GM19099 (cell line): ENCODE results near the gene NPHS1.

Experiments
- POLR2A ChIP-seq: IDR thresholded peaks from 3 replicates; pipeline ENCODE4 v1.6.1; 2011; ENCODE audit warnings: low read depth; ENCODE audit not compliant: insufficient read length; ENCODE audit errors: extremely low read depth

NPHS1 gene

GRCh38 chr19:35843676-35844481, 8.4 kb downstream of the NPHS1 start:
- TF ChIP-seq POLR2A, result no peak

- TF ChIP-seq POLR2A, result no peak
These were observed 9.5 kb downstream of the NPHS1 start for GRCh38 chr19:35842666-35843272.

GRCh38 chr19:35841961-35842595, 10.2 kb downstream of the NPHS1 start:
- no peak for TF ChIP-seq POLR2A

GRCh38 chr19:35833972-35834371, 18.3 kb downstream of the NPHS1 start:
- TF ChIP-seq POLR2A, result no peak

- no peak for TF ChIP-seq POLR2A
These were observed 20.2 kb downstream of the NPHS1 start for GRCh38 chr19:35832054-35832453.

- TF ChIP-seq POLR2A, result no peak
These were observed 21.3 kb downstream of the NPHS1 start for GRCh38 chr19:35830986-35831385.

- no peak for TF ChIP-seq POLR2A
These were observed 23.5 kb downstream of the NPHS1 start for GRCh38 chr19:35828692-35829301.

- no peak for TF ChIP-seq POLR2A
These were observed 28.2 kb downstream of the NPHS1 start for GRCh38 chr19:35824150-35824549.

- TF ChIP-seq POLR2A, result no peak
These were observed 29.7 kb downstream of the NPHS1 start for GRCh38 chr19:35822579-35822978.

GRCh38 chr19:35818445-35818844, 33.9 kb downstream of the NPHS1 start:
- no peak for TF ChIP-seq POLR2A

GRCh38 chr19:35816846-35817245, 35.5 kb downstream of the NPHS1 start:
- no peak for TF ChIP-seq POLR2A

- TF ChIP-seq POLR2A, result no peak
These were observed 36.0 kb downstream of the NPHS1 start for GRCh38 chr19:35816262-35816661.

- TF ChIP-seq POLR2A, result no peak
These were observed 39.0 kb downstream of the NPHS1 start for GRCh38 chr19:35813043-35813890.

GRCh38 chr19:35812220-35813042, 39.9 kb downstream of the NPHS1 start, which contains the start of gene PRODH2:
TSS of gene PRODH2 (minus strand) at chr19:35812845. CDS start at chr19:35812805, 40 bp downstream.
- TF ChIP-seq POLR2A, result no peak
